K562 (cell line): Measurements from ENCODE around the gene OSBPL10. TPM values are rescaled to one million over a fixed set of nuclear protein-coding genes. Genes with fewer than 3 reads are reported as not detected.

Source experiments
- ATAC-seq: fragments of 200-7000 bp; cut with Tn5 transposase; 3 replicates; pipeline ENCODE4 v1.9.1; 2020; ENCODE audit warnings: moderate library complexity
- BruUV-seq: library from RNA; stranded (reverse); fragments of 400-500 nt; replicated peaks from 2 replicates; lab custom pipeline; 2021; lab: Mats Ljungman, UMichigan
- CTCF ChIA-PET: fragments of 300-600 bp; formaldehyde crosslinking; extraction: SDS; loops from one replicate; lab custom pipeline; 2021; ENCODE audit warnings: low intra/inter-chr PET ratio; lab: Yijun Ruan, JAX
- POLR2A ChIA-PET: fragments of 300-600, 350-650 bp; sonication (Branson Sonifier 250); formaldehyde crosslinking; extraction: SDS; loops from one replicate; lab custom pipeline; 2021; ENCODE audit warnings: antibody characterized with exemption, inconsistent platforms; lab: Yijun Ruan, JAX
- DNase-seq, 4 experiments: peaks; one replicate each; pipeline versions ENCODE4 v3.0.0 to v3.0.0-alpha.2; 2011 to 2018; ENCODE audit warnings: low spot score in 3 of 4, mixed read lengths in 3 of 4; ENCODE audit errors: extremely low read depth in 1 of 4
- FAIRE-seq: peaks from 2 replicates; lab custom pipeline; 2011; peaks lifted over from hg19 to GRCh38; lab: Jason Lieb, UNC
- H2AFZ ChIP-seq: 2 replicates; pipeline ENCODE4 v1.6.0; 2011; ENCODE audit warnings: low read depth, low read length, control low read depth, inconsistent platforms
- H3K27ac ChIP-seq: fragments of 200-600 bp; 3 replicates; pipeline ENCODE4 v1.8.0; 2011; ENCODE audit warnings: low read depth, mild to moderate bottlenecking, control low read depth, inconsistent platforms, low read length, moderate library complexity, mixed read lengths; ENCODE audit errors: extremely low read depth
- H3K27me3 ChIP-seq, 2 experiments: fragments of 300-600 bp in 1 of 2; 2 replicates in 1 of 2; 3 replicates in 1 of 2; pipeline versions ENCODE4 v1.6.0 to v1.8.0; 2011; ENCODE audit warnings: inconsistent platforms in 2 of 2, low read length in 2 of 2, mild to moderate bottlenecking in 1 of 2, mixed read lengths in 1 of 2, moderate library complexity in 1 of 2; ENCODE audit not compliant: control insufficient read depth in 2 of 2, insufficient read depth in 2 of 2
- H3K36me3 ChIP-seq: fragments of 300-600 bp; 3 replicates; pipeline ENCODE4 v1.8.0; 2011; ENCODE audit warnings: mild to moderate bottlenecking, low read length, inconsistent platforms; ENCODE audit not compliant: control insufficient read depth, insufficient read depth
- H3K4me1 ChIP-seq, 2 experiments: fragments of 200-600 bp in 1 of 2; replicated peaks in 1 of 2; 2 replicates in 1 of 2; 3 replicates in 1 of 2; pipeline versions ENCODE4 v1.5.1 to v1.8.0; 2011; ENCODE audit warnings: inconsistent platforms in 2 of 2, low read length in 2 of 2, mild to moderate bottlenecking in 1 of 2, mixed read lengths in 1 of 2, moderate library complexity in 1 of 2; ENCODE audit not compliant: control insufficient read depth in 2 of 2, insufficient read depth in 2 of 2
- H3K4me2 ChIP-seq: 2 replicates; pipeline ENCODE4 v1.6.1; 2011; ENCODE audit warnings: low read length, control low read depth, inconsistent platforms, mixed read lengths; ENCODE audit not compliant: insufficient read depth
- H3K4me3 ChIP-seq: fragments of 200-600 bp; sonication (generic), shearing (Covaris generic); 2 replicates; pipeline ENCODE4 v1.5.1; 2016; ENCODE audit warnings: control low read depth, inconsistent platforms
- H3K79me2 ChIP-seq: fragments of 200-600 bp; 3 replicates; pipeline ENCODE4 v1.8.0; 2011; ENCODE audit warnings: low read length, inconsistent platforms; ENCODE audit not compliant: control insufficient read depth, insufficient read depth
- H3K9ac ChIP-seq, 2 experiments: 2 replicates each; pipeline versions ENCODE4 v1.6.0 to v1.6.1; 2011; ENCODE audit warnings: low read depth in 2 of 2, low read length in 2 of 2, control low read depth in 1 of 2, inconsistent platforms in 1 of 2, mild to moderate bottlenecking in 1 of 2, mixed read lengths in 1 of 2; ENCODE audit not compliant: insufficient read depth in 1 of 2
- H3K9me1 ChIP-seq: one replicate; pipeline ENCODE4 v1.6.0; 2011; ENCODE audit warnings: inconsistent platforms, mild to moderate bottlenecking, low read length, moderate library complexity; ENCODE audit not compliant: control insufficient read depth, insufficient read depth
- H3K9me3 ChIP-seq: replicated peaks from 2 replicates; pipeline ENCODE4 v1.5.1; 2011; ENCODE audit warnings: low read depth, low read length, inconsistent platforms; ENCODE audit not compliant: control insufficient read depth, insufficient read depth
- H4K20me1 ChIP-seq: replicated peaks from 2 replicates; pipeline ENCODE4 v1.6.1; 2011; ENCODE audit warnings: low read length, inconsistent platforms, mixed read lengths; ENCODE audit not compliant: control insufficient read depth, insufficient read depth
- CCNT2 ChIP-seq: IDR thresholded peaks from 2 replicates; pipeline ENCODE4 v1.6.1; 2011; ENCODE audit warnings: borderline replicate concordance, low read depth, mild to moderate bottlenecking, moderate library complexity, mixed read lengths, low read length; ENCODE audit not compliant: insufficient read length; ENCODE audit errors: extremely low read depth
- ETS2 ChIP-seq: IDR thresholded peaks from 2 replicates; pipeline ENCODE4 v1.6.1; 2016; ENCODE audit warnings: borderline replicate concordance, missing genetic modification characterization, mild to moderate bottlenecking, moderate library complexity, missing compliant biosample characterization; ENCODE audit not compliant: poor library complexity, severe bottlenecking
- GABPA ChIP-seq: fragments of 200-800 bp; sonication (Bioruptor generic); conservative IDR thresholded peaks from 2 replicates; pipeline ENCODE4 v1.6.1; 2016; ENCODE audit warnings: low read depth, missing genetic modification characterization, missing compliant biosample characterization
- HEY1 ChIP-seq: fragments of 250-450 bp; sonication (Bioruptor Pico); IDR thresholded peaks from 2 replicates; pipeline ENCODE4 v1.5.0; 2020; ENCODE audit warnings: mild to moderate bottlenecking, moderate library complexity, borderline replicate concordance
- PCBP2 ChIP-seq: fragments of 200-400 bp; formaldehyde crosslinking; IDR thresholded peaks from 2 replicates; pipeline ENCODE4 v1.6.1; 2018; ENCODE audit warnings: low read length, low read depth, mild to moderate bottlenecking, moderate library complexity; ENCODE audit not compliant: poor library complexity, severe bottlenecking
- ZNF431 ChIP-seq: sonication (generic); formaldehyde crosslinking; IDR thresholded peaks from 2 replicates; pipeline ENCODE4 v1.8.0; 2022; ENCODE audit warnings: mild to moderate bottlenecking, missing genetic modification reagents
- ZNF830 ChIP-seq: fragments of 250-450 bp; sonication (Bioruptor Pico); IDR thresholded peaks from 2 replicates; pipeline ENCODE4 v1.5.0; 2021; ENCODE audit warnings: mild to moderate bottlenecking
- WGBS: fragments of 100-300 bp; shearing (Covaris generic); methylation state at CpG from one replicate; pipeline ENCODE4 v1.1.6; 2016; ENCODE audit warnings: low coverage, mixed read lengths; ENCODE audit not compliant: insufficient coverage; ENCODE audit errors: missing lambda C conversion rate; 5-methylcytosine and 5-hydroxymethylcytosine counted together
- in situ Hi-C: fragments of 300-500 bp; cut with MboI; formaldehyde crosslinking; loops from 4 replicates; pipeline ENCODE4 v1.15.0; 2018; ENCODE audit warnings: inconsistent platforms, mixed read lengths
- intact Hi-C: fragments of 100-400 bp; cut with micrococcal nuclease; formaldehyde crosslinking; loops from 2 replicates; pipeline ENCODE4 v1.14.2; 2022
- polyA plus RNA-seq, 8 experiments: library from polyadenylated mRNA; depleted of rRNA in 4 of 8; stranded (reverse) in 5 of 8; unstranded in 3 of 8; fragments of >200 nt; fragmentation: Nextera tagmentation in 2 of 8; fragmentation: Illumina TruSeq in 1 of 8; extraction: Ambion mirVana in 2 of 8; extraction: Trizol in 1 of 8; gene quantifications; 2 replicates each; pipeline versions ENCODE4 v1.2.1 to v1.2.3, GENCODE V29; 2011 to 2014; ENCODE audit warnings: inconsistent platforms in 1 of 8, missing spikeins in 1 of 8
- total RNA-seq, 7 experiments: library from RNA; depleted of rRNA in 6 of 7; stranded (reverse); fragments of >200 nt in 6 of 7; fragmentation: Illumina TruSeq in 2 of 7; extraction: Trizol in 2 of 7; gene quantifications; 2 replicates each; pipeline versions ENCODE4 v1.2.1 to v1.2.3, GENCODE V29; 2011 to 2021; ENCODE audit warnings: low replicate concordance in 1 of 7
- TF ChIP-seq, protein P1 (sequence below): sonication (generic); formaldehyde crosslinking; IDR thresholded peaks from 2 replicates; pipeline ENCODE4 v1.8.1; 2023; ENCODE audit warnings: mild to moderate bottlenecking, missing genetic modification reagents
- TF ChIP-seq, protein P2 (sequence below): fragments of 450-650 bp; formaldehyde crosslinking; IDR thresholded peaks from 2 replicates; pipeline ENCODE4 v1.4.0; 2020; ENCODE audit warnings: mild to moderate bottlenecking, moderate library complexity
- TF ChIP-seq, protein P3 (sequence below): fragments of 450-650 bp; IDR thresholded peaks from 2 replicates; pipeline ENCODE4 v1.6.1; 2018; ENCODE audit not compliant: partially characterized antibody
- TF ChIP-seq, protein P4 (sequence below): sonication (generic); formaldehyde crosslinking; IDR thresholded peaks from 2 replicates; pipeline ENCODE4 v1.8.0; 2022; ENCODE audit warnings: missing genetic modification reagents, mild to moderate bottlenecking, borderline replicate concordance

Gene OSBPL10
- total and polyA plus RNA-seq, 9 of the 15 experiments (the other 6 are each of a cell fraction or from before 2014, with no cell fraction given) = 0.03 to 0.19 (median 0.14) TPM; not detected in 2

DNA sequence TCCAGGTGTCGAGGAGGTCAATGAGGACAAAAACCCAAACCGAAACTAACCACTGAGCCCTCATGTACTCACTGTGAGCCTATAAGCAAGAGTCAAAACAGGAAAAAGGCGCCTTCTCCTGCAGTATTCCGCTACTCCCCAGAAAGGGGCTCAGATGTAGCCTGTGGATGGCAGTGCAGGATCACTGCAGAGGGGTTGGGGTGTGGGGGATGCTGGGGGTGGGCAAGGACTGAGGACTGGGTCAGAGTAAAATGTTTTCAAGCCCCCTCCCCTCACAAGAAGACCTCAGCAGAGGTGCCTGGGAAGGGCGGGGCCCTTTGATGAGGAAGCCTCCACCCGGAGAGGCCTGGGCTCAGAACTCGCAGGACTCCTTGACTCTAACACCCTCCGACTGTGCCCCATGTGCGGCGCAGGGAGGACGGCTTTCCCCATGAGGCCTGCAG lies 170.1 kb downstream of the OSBPL10 start:
- Histone ChIP-seq H3K79me2 (no peaks in the 10 kb centered on the region), H3K27me3 (peaks cover 2 to 19% of the 10 kb centered on the region in 2 experiments; a peak in 3 of 5 replicates), H3K9me1 (no peaks in the 10 kb centered on the region), H4K20me1 (no peaks in the 10 kb centered on the region), H3K4me3 (no peak overlapping the region), H3K9ac (no peak overlapping the region), H3K36me3 (no peaks in the 10 kb centered on the region), H3K27ac (no peak overlapping the region), H3K4me2 (no peak overlapping the region), H3K9me3 (no peaks in the 10 kb centered on the region), H2AFZ (no peak overlapping the region), H3K4me1 (no peaks in the 10 kb centered on the region)
- in situ Hi-C loops = no loop called here
- ATAC-seq (peak; percentile 73), FAIRE-seq (no peak), DNase-seq (no peak)
- under 1% methylated on average over 11 of the region's 11 CpGs for WGBS
- intact Hi-C loops = no loop called here
- BruUV-seq = no TSS peak
- POLR2A ChIA-PET = no interaction called here
- CTCF ChIA-PET = no interaction called here
- TF ChIP-seq PCBP2 (no peak), CCNT2 (no peak), ZNF830 (no peak), HEY1 (CRISPR knock-in tag) (no peak), ZNF431 (no peak), ETS2 (tag) (no peak), GABPA (no peak)
- TF ChIP-seq, protein P1, sequence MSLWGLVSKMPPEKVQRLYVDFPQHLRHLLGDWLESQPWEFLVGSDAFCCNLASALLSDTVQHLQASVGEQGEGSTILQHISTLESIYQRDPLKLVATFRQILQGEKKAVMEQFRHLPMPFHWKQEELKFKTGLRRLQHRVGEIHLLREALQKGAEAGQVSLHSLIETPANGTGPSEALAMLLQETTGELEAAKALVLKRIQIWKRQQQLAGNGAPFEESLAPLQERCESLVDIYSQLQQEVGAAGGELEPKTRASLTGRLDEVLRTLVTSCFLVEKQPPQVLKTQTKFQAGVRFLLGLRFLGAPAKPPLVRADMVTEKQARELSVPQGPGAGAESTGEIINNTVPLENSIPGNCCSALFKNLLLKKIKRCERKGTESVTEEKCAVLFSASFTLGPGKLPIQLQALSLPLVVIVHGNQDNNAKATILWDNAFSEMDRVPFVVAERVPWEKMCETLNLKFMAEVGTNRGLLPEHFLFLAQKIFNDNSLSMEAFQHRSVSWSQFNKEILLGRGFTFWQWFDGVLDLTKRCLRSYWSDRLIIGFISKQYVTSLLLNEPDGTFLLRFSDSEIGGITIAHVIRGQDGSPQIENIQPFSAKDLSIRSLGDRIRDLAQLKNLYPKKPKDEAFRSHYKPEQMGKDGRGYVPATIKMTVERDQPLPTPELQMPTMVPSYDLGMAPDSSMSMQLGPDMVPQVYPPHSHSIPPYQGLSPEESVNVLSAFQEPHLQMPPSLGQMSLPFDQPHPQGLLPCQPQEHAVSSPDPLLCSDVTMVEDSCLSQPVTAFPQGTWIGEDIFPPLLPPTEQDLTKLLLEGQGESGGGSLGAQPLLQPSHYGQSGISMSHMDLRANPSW (CRISPR knock-in tag) = no peak
- TF ChIP-seq, protein P2, sequence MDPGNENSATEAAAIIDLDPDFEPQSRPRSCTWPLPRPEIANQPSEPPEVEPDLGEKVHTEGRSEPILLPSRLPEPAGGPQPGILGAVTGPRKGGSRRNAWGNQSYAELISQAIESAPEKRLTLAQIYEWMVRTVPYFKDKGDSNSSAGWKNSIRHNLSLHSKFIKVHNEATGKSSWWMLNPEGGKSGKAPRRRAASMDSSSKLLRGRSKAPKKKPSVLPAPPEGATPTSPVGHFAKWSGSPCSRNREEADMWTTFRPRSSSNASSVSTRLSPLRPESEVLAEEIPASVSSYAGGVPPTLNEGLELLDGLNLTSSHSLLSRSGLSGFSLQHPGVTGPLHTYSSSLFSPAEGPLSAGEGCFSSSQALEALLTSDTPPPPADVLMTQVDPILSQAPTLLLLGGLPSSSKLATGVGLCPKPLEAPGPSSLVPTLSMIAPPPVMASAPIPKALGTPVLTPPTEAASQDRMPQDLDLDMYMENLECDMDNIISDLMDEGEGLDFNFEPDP (CRISPR knock-in tag) = no peak
- TF ChIP-seq, protein P3, sequence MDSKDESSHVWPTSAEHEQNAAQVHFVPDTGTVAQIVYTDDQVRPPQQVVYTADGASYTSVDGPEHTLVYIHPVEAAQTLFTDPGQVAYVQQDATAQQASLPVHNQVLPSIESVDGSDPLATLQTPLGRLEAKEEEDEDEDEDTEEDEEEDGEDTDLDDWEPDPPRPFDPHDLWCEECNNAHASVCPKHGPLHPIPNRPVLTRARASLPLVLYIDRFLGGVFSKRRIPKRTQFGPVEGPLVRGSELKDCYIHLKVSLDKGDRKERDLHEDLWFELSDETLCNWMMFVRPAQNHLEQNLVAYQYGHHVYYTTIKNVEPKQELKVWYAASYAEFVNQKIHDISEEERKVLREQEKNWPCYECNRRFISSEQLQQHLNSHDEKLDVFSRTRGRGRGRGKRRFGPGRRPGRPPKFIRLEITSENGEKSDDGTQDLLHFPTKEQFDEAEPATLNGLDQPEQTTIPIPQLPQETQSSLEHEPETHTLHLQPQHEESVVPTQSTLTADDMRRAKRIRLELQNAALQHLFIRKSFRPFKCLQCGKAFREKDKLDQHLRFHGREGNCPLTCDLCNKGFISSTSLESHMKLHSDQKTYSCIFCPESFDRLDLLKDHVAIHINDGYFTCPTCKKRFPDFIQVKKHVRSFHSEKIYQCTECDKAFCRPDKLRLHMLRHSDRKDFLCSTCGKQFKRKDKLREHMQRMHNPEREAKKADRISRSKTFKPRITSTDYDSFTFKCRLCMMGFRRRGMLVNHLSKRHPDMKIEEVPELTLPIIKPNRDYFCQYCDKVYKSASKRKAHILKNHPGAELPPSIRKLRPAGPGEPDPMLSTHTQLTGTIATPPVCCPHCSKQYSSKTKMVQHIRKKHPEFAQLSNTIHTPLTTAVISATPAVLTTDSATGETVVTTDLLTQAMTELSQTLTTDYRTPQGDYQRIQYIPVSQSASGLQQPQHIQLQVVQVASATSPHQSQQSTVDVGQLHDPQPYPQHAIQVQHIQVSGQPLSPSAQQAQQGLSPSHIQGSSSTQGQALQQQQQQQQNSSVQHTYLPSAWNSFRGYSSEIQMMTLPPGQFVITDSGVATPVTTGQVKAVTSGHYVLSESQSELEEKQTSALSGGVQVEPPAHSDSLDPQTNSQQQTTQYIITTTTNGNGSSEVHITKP = no peak
- TF ChIP-seq, protein P4, sequence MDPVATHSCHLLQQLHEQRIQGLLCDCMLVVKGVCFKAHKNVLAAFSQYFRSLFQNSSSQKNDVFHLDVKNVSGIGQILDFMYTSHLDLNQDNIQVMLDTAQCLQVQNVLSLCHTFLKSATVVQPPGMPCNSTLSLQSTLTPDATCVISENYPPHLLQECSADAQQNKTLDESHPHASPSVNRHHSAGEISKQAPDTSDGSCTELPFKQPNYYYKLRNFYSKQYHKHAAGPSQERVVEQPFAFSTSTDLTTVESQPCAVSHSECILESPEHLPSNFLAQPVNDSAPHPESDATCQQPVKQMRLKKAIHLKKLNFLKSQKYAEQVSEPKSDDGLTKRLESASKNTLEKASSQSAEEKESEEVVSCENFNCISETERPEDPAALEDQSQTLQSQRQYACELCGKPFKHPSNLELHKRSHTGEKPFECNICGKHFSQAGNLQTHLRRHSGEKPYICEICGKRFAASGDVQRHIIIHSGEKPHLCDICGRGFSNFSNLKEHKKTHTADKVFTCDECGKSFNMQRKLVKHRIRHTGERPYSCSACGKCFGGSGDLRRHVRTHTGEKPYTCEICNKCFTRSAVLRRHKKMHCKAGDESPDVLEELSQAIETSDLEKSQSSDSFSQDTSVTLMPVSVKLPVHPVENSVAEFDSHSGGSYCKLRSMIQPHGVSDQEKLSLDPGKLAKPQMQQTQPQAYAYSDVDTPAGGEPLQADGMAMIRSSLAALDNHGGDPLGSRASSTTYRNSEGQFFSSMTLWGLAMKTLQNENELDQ (CRISPR knock-in tag) = no peak
